KMS-11 (cell line): Measurements from ENCODE around the gene AK1.

ENCODE experiments used
- H2AFZ ChIP-seq: fragments of 200-600 bp; sonication (generic); 2 replicates; pipeline ENCODE4 v1.6.1; 2016; ENCODE audit warnings: antibody characterized with exemption, mixed run types, low read depth
- H3K27ac ChIP-seq: fragments of 200-600 bp; sonication (generic); 2 replicates; pipeline ENCODE4 v1.6.1; 2016; ENCODE audit warnings: mild to moderate bottlenecking, mixed run types
- H3K27me3 ChIP-seq: fragments of 200-600 bp; sonication (generic); 2 replicates; pipeline ENCODE4 v1.6.1; 2017; ENCODE audit warnings: mild to moderate bottlenecking, low read depth, mixed run types, moderate library complexity; ENCODE audit not compliant: insufficient read depth
- H3K36me3 ChIP-seq: fragments of 200-600 bp; sonication (generic); 2 replicates; pipeline ENCODE4 v1.6.1; 2017; ENCODE audit warnings: mild to moderate bottlenecking, mixed run types; ENCODE audit not compliant: insufficient read depth
- H3K4me1 ChIP-seq: fragments of 200-600 bp; sonication (generic); 2 replicates; pipeline ENCODE4 v1.6.1; 2016; ENCODE audit warnings: mild to moderate bottlenecking, low read depth, mixed run types; ENCODE audit not compliant: poor library complexity, severe bottlenecking
- H3K4me2 ChIP-seq: fragments of 200-600 bp; sonication (generic); 2 replicates; pipeline ENCODE4 v1.7.0; 2016; ENCODE audit warnings: mild to moderate bottlenecking, mixed run types
- H3K4me3 ChIP-seq: fragments of 200-600 bp; sonication (generic); IDR thresholded peaks from 2 replicates; pipeline ENCODE4 v1.6.1; 2017; ENCODE audit warnings: low read depth, low read length, mixed read lengths; ENCODE audit not compliant: insufficient read depth
- H3K79me2 ChIP-seq: fragments of 200-600 bp; sonication (generic); 2 replicates; pipeline ENCODE4 v1.6.1; 2016; ENCODE audit warnings: low read depth, mixed run types; ENCODE audit not compliant: insufficient read depth
- H3K9ac ChIP-seq: fragments of 200-600 bp; sonication (generic); 2 replicates; pipeline ENCODE4 v1.6.1; 2016; ENCODE audit warnings: mild to moderate bottlenecking, mixed run types
- H4K20me1 ChIP-seq: fragments of 200-600 bp; sonication (generic); 2 replicates; pipeline ENCODE4 v1.6.1; 2016; ENCODE audit warnings: mild to moderate bottlenecking, mixed run types; ENCODE audit not compliant: insufficient read depth
- TF ChIP-seq, protein P1 (sequence below): fragments of 200-600 bp; sonication (generic); conservative IDR thresholded peaks from 2 replicates; pipeline ENCODE4 v1.6.1; 2017; ENCODE audit warnings: low read depth, mild to moderate bottlenecking, antibody characterized with exemption, low read length, moderate library complexity, mixed read lengths

AK1 gene

GRCh38 chr9:127828262-127829031, 49.0 kb downstream of the AK1 start:
- Histone ChIP-seq H3K36me3 (no peaks in the 10 kb centered on the region), H4K20me1 (no peaks in the 10 kb centered on the region), H3K4me2 (no peak overlapping the region), H3K79me2 (no peaks in the 10 kb centered on the region), H2AFZ (no peak overlapping the region), H3K4me1 (no peaks in the 10 kb centered on the region), H3K27me3 (no peaks in the 10 kb centered on the region), H3K4me3 (no peak overlapping the region), H3K27ac (no peak overlapping the region), H3K9ac (no peak overlapping the region)
- TF ChIP-seq, protein P1, sequence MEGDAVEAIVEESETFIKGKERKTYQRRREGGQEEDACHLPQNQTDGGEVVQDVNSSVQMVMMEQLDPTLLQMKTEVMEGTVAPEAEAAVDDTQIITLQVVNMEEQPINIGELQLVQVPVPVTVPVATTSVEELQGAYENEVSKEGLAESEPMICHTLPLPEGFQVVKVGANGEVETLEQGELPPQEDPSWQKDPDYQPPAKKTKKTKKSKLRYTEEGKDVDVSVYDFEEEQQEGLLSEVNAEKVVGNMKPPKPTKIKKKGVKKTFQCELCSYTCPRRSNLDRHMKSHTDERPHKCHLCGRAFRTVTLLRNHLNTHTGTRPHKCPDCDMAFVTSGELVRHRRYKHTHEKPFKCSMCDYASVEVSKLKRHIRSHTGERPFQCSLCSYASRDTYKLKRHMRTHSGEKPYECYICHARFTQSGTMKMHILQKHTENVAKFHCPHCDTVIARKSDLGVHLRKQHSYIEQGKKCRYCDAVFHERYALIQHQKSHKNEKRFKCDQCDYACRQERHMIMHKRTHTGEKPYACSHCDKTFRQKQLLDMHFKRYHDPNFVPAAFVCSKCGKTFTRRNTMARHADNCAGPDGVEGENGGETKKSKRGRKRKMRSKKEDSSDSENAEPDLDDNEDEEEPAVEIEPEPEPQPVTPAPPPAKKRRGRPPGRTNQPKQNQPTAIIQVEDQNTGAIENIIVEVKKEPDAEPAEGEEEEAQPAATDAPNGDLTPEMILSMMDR, result no peak

DNA sequence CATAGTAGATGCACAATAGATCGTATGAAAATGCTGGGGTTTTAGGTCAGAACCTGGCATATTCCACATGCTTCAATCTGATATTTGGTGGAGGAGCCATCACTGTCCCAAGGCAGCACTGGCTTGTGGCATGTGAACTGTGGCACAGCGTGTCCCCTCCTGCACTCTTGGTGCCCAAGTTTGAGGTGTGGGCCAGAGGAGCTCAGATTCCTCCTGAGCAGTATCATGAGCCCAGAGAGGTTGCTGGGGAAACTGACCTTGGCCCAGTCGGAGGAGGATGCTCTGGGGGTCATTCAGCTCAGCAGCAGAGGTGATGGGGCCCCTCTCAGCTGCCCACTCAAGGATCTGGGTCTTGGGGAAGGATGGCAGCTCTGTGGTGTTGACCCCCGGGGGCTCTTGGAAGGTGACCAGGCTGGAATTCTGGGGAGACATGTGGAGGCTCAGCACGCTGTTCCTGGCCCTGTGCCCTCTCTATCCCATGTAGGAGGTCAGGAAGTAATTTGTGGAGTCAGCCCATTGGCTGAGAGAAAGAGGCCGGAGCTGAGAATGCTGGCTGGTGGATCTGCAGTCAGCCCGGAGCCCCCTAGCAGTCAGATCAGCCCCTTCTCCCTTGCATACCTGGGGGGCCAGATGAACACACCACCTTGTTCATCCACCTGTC, 51.1 kb downstream of the AK1 start:
- Histone ChIP-seq H3K4me2 (no peak overlapping the region), H4K20me1 (no peaks in the 10 kb centered on the region), H3K36me3 (no peaks in the 10 kb centered on the region)

DNA sequence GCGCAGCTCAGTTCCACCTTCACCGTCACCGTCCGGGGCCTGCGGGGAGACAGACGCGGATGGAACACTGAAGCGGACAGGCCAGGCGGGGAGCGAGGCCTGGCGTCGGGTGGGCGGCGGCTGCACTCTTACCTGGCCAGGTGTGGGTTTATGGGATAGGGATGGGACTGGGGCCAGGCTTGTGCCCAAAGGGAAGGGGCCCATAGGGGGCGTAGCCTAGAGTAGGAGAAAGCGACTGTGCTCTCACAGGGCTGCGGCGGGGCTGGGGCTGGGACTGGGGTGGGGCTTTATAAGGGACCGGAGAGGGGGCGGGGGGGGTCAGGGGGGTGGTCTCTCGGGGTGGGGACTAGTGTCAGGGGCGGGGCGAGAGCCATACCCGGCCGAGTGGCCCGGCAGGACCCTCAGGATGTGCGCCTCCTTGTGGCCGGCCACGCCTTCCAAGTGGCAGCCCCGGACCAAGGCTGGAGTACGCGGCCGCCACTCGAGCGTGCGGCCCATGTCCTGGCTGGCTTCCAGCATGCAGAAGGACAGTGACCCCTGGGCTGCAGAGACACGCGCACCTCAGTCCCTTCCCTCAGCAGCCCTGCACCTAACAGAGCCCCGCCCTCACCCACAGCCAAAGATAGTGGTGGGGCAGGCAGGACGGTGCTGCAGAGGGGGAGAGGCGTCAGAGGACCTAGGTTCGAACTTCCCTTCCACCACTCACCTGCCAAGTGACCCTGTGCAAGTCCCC, 52.0 kb downstream of the AK1 start:
- Histone ChIP-seq H3K9ac (no peak overlapping the region), H3K4me2 (no peak overlapping the region), H4K20me1 (no peaks in the 10 kb centered on the region)

More for the DNA sequence above, 51.1 kb downstream of the AK1 start:
- Histone ChIP-seq H2AFZ (no peak overlapping the region), H3K4me1 (no peaks in the 10 kb centered on the region), H3K27me3 (no peaks in the 10 kb centered on the region), H3K9ac (no peak overlapping the region), H3K4me3 (no peak overlapping the region), H3K79me2 (no peaks in the 10 kb centered on the region), H3K27ac (no peak overlapping the region)
- TF ChIP-seq, protein P1, result no peak

DNA sequence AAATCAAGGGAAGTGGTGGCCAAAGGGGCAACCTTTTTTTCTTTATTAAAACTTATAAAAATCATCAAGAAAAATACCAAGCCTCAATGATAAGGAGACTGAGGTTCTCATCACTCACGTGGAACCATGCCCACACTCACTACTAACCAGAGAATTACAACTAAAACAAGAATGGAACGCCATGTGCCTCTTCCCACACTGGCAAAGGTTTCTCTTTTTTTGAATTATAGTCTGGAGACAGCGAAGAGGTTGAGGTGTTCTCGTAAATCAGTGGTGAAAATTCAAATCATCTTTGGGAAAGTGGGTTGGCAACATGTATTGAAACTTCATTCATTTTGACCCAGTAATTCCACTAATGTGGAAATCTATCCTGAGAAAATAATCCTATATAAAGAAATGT, 55.4 kb downstream of the AK1 start:
- Histone ChIP-seq H3K79me2 (no peaks in the 10 kb centered on the region), H3K4me3 (no peak overlapping the region), H3K9ac (no peak overlapping the region), H3K4me1 (no peaks in the 10 kb centered on the region), H3K4me2 (no peak overlapping the region), H3K36me3 (no peaks in the 10 kb centered on the region), H4K20me1 (no peaks in the 10 kb centered on the region), H3K27me3 (no peaks in the 10 kb centered on the region), H3K27ac (no peak overlapping the region), H2AFZ (no peak overlapping the region)
- TF ChIP-seq, protein P1, result no peak

More for the DNA sequence above, 52.0 kb downstream of the AK1 start:
- no peaks in the 10 kb centered on the region for H3K79me2 ChIP-seq
- H3K4me3 ChIP-seq, result no peak overlapping the region
- no peaks in the 10 kb centered on the region for H3K36me3 ChIP-seq
- H3K27me3 ChIP-seq, result no peaks in the 10 kb centered on the region
- no peaks in the 10 kb centered on the region for H3K4me1 ChIP-seq
- H3K27ac ChIP-seq, result no peak overlapping the region
- no peak overlapping the region for H2AFZ ChIP-seq
- TF ChIP-seq, protein P1, result no peak
